T-cell (primary cell): ENCODE results near the gene UTP14C. TPM values are rescaled to one million over a fixed set of nuclear protein-coding genes. Genes with fewer than 3 reads are reported as not detected.
"Not testable (repeated sequence)": the region's sequence is repeated elsewhere in the genome, so short reads cannot be mapped to it uniquely, and the experiment has no call there.

ENCODE experiments used
- ATAC-seq, 4 experiments: fragments of 200-7000 bp in 3 of 4; fragments of 150-1000 bp in 1 of 4; cut with Tn5 transposase; replicated peaks in 1 of 4; 1 replicate in 3 of 4; 2 replicates in 1 of 4; pipeline ENCODE4 v1.10.0; 2021; ENCODE audit warnings: moderate library complexity in 3 of 4, mild to moderate bottlenecking in 2 of 4, moderate number of reproducible peaks in 1 of 4
- CTCF ChIA-PET, 2 donors: fragments of 300-600 bp; sonication (Branson Sonifier 250); formaldehyde crosslinking; loops; one replicate each; lab custom pipeline; 2022; ENCODE audit warnings: antibody characterized with exemption in 2 of 2; lab: Charles Lee
- POLR2A ChIA-PET, 2 donors: fragments of 300-600 bp; sonication (Branson Sonifier 250); formaldehyde crosslinking; loops; one replicate each; lab custom pipeline; 2022; ENCODE audit warnings: antibody characterized with exemption in 2 of 2; lab: Charles Lee
- DNase-seq, 35 experiments: peaks; one replicate each; pipeline versions ENCODE4 v3.0.0 to v3.0.0-alpha.2; 2013 to 2023
- H3K27ac ChIP-seq: one replicate; pipeline ENCODE4 v1.5.1; 2013; ENCODE audit warnings: low read length
- H3K27me3 ChIP-seq, 2 experiments: replicated peaks in 1 of 2; 1 replicate in 1 of 2; 2 replicates in 1 of 2; pipeline versions ENCODE4 v1.6.1 to v1.7.0; 2013; ENCODE audit warnings: low read length in 1 of 2, mixed read lengths in 1 of 2; ENCODE audit not compliant: control insufficient read depth in 2 of 2, insufficient read depth in 2 of 2; ENCODE audit errors: extremely low read depth in 1 of 2
- H3K36me3 ChIP-seq, 2 donors: 1 replicate in 1 of 2; 2 replicates in 1 of 2; pipeline versions ENCODE4 v1.6.1 to v1.7.0; 2013; ENCODE audit warnings: low read length in 1 of 2; ENCODE audit not compliant: control insufficient read depth in 2 of 2, insufficient read depth in 1 of 2; ENCODE audit errors: extremely low read depth in 1 of 2
- H3K4me1 ChIP-seq, 2 experiments: 1 replicate in 1 of 2; 2 replicates in 1 of 2; pipeline versions ENCODE4 v1.6.1 to v1.7.0; 2013; ENCODE audit warnings: low read length in 2 of 2, mixed read lengths in 1 of 2; ENCODE audit not compliant: insufficient read depth in 2 of 2, control insufficient read depth in 1 of 2; ENCODE audit errors: extremely low read depth in 1 of 2
- H3K4me3 ChIP-seq, 2 donors: 1 replicate in 1 of 2; 2 replicates in 1 of 2; pipeline versions ENCODE4 v1.5.1 to v1.7.0; 2013; ENCODE audit warnings: mild to moderate bottlenecking in 2 of 2, low read length in 1 of 2, moderate library complexity in 1 of 2; ENCODE audit not compliant: control insufficient read depth in 1 of 2; ENCODE audit errors: extremely low read depth in 1 of 2
- H3K9me3 ChIP-seq: 2 replicates; pipeline ENCODE4 v1.7.0; 2013
- H3K27ac Mint-ChIP-seq, 2 donors: one replicate each; pipeline ENCODE4 v1.8.0; 2020 to 2021; ENCODE audit warnings: mild to moderate bottlenecking in 2 of 2, mixed read lengths in 2 of 2
- H3K27me3 Mint-ChIP-seq, 2 donors: one replicate each; pipeline ENCODE4 v1.8.0; 2021 to 2022; ENCODE audit warnings: mixed read lengths in 2 of 2
- H3K36me3 Mint-ChIP-seq: one replicate; pipeline ENCODE4 v1.8.0; 2021; ENCODE audit warnings: mixed read lengths
- H3K4me1 Mint-ChIP-seq, 3 donors: one replicate each; pipeline ENCODE4 v1.8.0; 2020 to 2022; ENCODE audit warnings: mixed read lengths in 3 of 3, mild to moderate bottlenecking in 1 of 3
- H3K4me3 Mint-ChIP-seq, 3 donors: one replicate each; pipeline ENCODE4 v1.8.0; 2020 to 2022; ENCODE audit warnings: mild to moderate bottlenecking in 3 of 3, mixed read lengths in 3 of 3, moderate library complexity in 3 of 3
- H3K9me3 Mint-ChIP-seq, 3 donors: one replicate each; pipeline ENCODE4 v1.8.0; 2020 to 2022; ENCODE audit warnings: mixed read lengths in 3 of 3
- WGBS: methylation state at CpG from one replicate; pipeline ENCODE4 v1.1.5; 2013; ENCODE audit warnings: missing lambda C conversion rate; ENCODE audit not compliant: insufficient coverage; 5-methylcytosine and 5-hydroxymethylcytosine counted together
- total RNA-seq, 35 experiments: library from RNA in 6 of 35; stranded (reverse) in 6 of 35; fragments of 120-200 nt in 1 of 35; gene quantifications; one replicate each; pipeline versions ENCODE4 v1.2.1 to v1.2.4 and lab custom pipeline; 2013 to 2026

The UTP14C gene
- total RNA-seq, 5 donors from 2014 or later (not counting 1 experiment from before 2014, with no cell fraction given), result 4.3 to 13.0 (median 11.0) TPM

DNA sequence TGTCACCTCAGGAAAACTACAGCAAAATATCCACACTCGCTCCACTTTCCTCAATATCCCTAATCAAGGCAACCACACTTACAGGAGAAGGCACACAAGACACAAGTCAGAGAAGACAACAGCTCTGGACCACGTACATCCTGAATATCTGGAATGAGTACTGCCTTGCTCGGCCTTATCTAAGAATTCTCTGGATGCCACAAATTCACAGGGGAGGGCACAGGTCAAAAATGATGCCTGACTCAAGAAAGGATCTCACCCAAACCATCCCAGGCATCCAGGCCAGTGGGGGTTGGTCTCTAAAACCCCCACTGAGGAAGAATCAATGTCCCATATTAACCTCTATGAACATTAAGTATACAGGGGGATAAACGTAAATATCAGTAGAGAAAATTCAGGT lies 43.1 kb upstream of the UTP14C start:
- Histone ChIP-seq H3K27ac (no peak overlapping the region), H3K9me3 (no peaks in the 10 kb centered on the region), H3K36me3 (no peaks in the 10 kb centered on the region), H3K4me1 (no peaks in the 10 kb centered on the region), H3K27me3 (peaks cover 0 to 8% of the 10 kb centered on the region in 2 experiments), H3K4me3 (no peak overlapping the region)
- ATAC-seq, result no peak
- DNase-seq, result no peak
- Mint-ChIP-seq H3K4me1 (no peaks in the 10 kb centered on the region), H3K36me3 (no peaks in the 10 kb centered on the region), H3K27me3 (peaks cover 0 to 16% of the 10 kb centered on the region in 2 donors), H3K4me3 (no peak overlapping the region), H3K9me3 (peaks cover 0 to 5% (median 4%) of the 10 kb centered on the region in 3 donors), H3K27ac (no peak overlapping the region)
- CTCF ChIA-PET, result no interaction called here
- POLR2A ChIA-PET, result interaction anchor here in 1 of 2 donors (0.6 kb wide), 1 partner anchor 223 kb away, joined by 6 read pairs; no protein-coding TSS in a partner anchor
- 100% methylated on average over 3 of the region's 4 CpGs for WGBS

DNA sequence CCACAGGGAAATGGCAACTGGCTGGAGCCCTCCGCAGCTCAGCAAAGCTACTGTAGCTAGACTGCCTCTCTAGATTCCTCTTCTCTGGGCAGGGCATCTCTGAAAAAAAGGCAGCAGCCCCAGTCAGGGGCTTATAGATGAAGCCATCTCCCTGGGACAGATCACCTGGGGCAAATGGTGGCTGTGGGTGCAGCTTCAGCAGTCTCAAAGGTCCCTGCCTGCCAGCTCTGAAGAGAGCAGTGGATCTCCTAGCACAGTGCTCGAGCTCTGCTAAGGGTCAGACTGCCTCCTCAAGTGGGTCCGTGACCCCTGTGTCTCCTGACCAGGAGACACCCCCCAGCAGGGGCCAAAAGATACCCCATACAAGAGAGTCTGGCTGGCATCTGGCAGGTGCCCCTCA lies 41.2 kb upstream of the UTP14C start:
- CTCF ChIA-PET, H3K4me1 Mint-ChIP-seq, H3K4me3 Mint-ChIP-seq, H3K27ac Mint-ChIP-seq, POLR2A ChIA-PET, H3K9me3 ChIP-seq, DNase-seq, H3K4me1 ChIP-seq, H3K27me3 ChIP-seq, H3K36me3 ChIP-seq, ATAC-seq, H3K4me3 ChIP-seq, H3K36me3 Mint-ChIP-seq, H3K27ac ChIP-seq: not testable (repeated sequence)
- 87% methylated on average over 3 of the region's 3 CpGs for WGBS
- peaks cover 2 to 12% (median 4%) of the 10 kb centered on the region in 3 donors for H3K9me3 Mint-ChIP-seq
- H3K27me3 Mint-ChIP-seq, result peaks cover 4 to 17% of the 10 kb centered on the region in 2 donors

DNA sequence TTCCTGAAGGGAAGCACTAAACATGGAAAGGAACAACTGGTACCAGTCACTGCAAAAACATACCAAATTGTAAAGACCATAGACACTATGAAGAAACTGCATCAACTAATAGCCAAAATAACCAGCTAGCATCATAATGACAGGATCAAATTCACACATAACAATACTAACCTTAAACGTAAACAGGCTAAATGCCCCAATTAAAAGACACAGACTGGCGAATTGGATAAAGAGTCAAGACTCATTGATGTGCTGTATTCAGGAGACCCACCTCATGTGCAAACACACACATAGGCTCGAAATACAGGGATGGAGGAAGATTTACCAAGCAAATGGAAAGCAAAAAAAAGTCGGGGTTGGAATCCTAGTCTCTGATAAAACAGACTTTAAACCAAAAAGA lies 39.6 kb upstream of the UTP14C start:
- H3K4me1 Mint-ChIP-seq, H3K36me3 Mint-ChIP-seq, H3K9me3 ChIP-seq, POLR2A ChIA-PET, H3K27me3 ChIP-seq, CTCF ChIA-PET, ATAC-seq, H3K4me1 ChIP-seq, H3K27ac Mint-ChIP-seq, H3K36me3 ChIP-seq, H3K4me3 Mint-ChIP-seq, H3K27ac ChIP-seq, DNase-seq, H3K4me3 ChIP-seq: not testable (repeated sequence)
- 100% methylated on average over 1 of the region's 4 CpGs for WGBS
- Mint-ChIP-seq H3K27me3 (peaks cover 4 to 17% of the 10 kb centered on the region in 2 donors), H3K9me3 (peaks cover 2 to 12% (median 4%) of the 10 kb centered on the region in 3 donors)

DNA sequence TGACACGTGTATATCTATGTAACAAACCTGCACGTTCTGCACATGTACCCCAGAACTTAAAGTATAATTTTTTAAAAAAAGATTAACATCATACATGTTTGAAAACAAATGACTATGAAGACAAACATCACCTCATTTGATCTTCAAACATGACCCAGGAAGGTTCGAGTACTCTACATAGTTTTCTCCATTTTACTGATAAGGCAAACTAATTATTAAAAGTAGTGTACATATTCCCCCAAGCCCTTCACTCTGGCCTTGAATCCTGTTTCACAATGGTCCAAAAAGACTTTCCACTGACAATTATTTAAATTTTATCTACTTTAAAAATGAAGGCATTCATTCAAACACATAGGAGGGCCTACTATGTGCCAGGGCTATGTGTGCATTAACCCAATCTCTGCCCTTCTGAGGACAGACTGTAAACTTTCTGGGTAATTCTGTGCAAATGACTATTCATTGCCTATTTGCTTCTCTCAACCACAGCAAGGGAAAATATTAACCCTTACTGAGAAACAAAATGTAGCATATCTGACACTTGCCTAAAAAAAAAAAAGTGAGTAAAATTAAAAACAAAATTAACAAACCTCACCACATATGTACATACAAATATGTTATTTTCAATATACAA lies 35.4 kb upstream of the UTP14C start:
- Histone ChIP-seq H3K9me3 (no peaks in the 10 kb centered on the region), H3K4me3 (no peak overlapping the region), H3K36me3 (no peaks in the 10 kb centered on the region), H3K27me3 (peaks cover 0 to 5% of the 10 kb centered on the region in 2 experiments), H3K4me1 (no peaks in the 10 kb centered on the region), H3K27ac (no peak overlapping the region)
- DNase-seq (no peak), ATAC-seq (no peak)
- H3K4me1 Mint-ChIP-seq, result no peaks in the 10 kb centered on the region
- no CpG with 5 or more reads among the region's 3 CpGs for WGBS
- no peak overlapping the region for H3K4me3 Mint-ChIP-seq
- H3K27ac Mint-ChIP-seq, result no peak overlapping the region
- H3K9me3 Mint-ChIP-seq, result peaks cover 2 to 10% (median 2%) of the 10 kb centered on the region in 3 donors
- ChIA-PET CTCF (interaction anchor here in 1 of 2 donors (0.6 kb wide), 2 partner anchors 42 to 775 kb away, joined by 3 to 4 read pairs; no protein-coding TSS in a partner anchor), POLR2A (no interaction called here)
- no peaks in the 10 kb centered on the region for H3K36me3 Mint-ChIP-seq
- peaks cover 4 to 8% of the 10 kb centered on the region in 2 donors for H3K27me3 Mint-ChIP-seq

DNA sequence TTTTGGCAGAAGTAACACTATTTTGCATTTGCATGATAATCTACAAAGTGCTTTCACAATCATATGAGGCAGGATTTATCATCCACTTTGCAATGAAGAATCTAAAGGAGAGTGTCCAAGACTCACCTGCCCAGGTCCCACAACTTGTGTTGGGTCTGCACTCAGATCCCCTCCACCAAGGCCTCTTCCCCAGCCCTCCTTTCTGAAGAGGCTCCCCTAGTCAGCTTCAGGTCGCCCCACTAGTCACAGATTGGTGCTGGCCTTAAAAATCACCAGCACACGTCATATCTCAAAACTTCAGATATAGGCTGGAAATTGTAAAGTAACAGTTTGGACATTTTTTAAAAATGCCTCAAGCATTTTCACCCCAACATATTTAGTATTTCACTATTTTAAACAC lies 30.8 kb upstream of the UTP14C start:
- CTCF ChIA-PET, result no interaction called here
- DNase-seq, result no peak
- Histone ChIP-seq H3K36me3 (no peaks in the 10 kb centered on the region), H3K4me1 (no peaks in the 10 kb centered on the region), H3K27ac (no peak overlapping the region), H3K9me3 (no peaks in the 10 kb centered on the region), H3K27me3 (peaks cover 0 to 17% of the 10 kb centered on the region in 2 experiments), H3K4me3 (no peak overlapping the region)
- no peaks in the 10 kb centered on the region for H3K36me3 Mint-ChIP-seq
- H3K27me3 Mint-ChIP-seq, result peaks cover 7 to 9% of the 10 kb centered on the region in 2 donors
- H3K4me1 Mint-ChIP-seq, result peaks cover 0 to 6% (median 0%) of the 10 kb centered on the region in 3 donors
- WGBS, result no CpG with 5 or more reads among the region's 2 CpGs
- H3K27ac Mint-ChIP-seq, result no peak overlapping the region
- H3K4me3 Mint-ChIP-seq, result no peak overlapping the region
- POLR2A ChIA-PET, result no interaction called here
- no peaks in the 10 kb centered on the region for H3K9me3 Mint-ChIP-seq
- no peak for ATAC-seq

DNA sequence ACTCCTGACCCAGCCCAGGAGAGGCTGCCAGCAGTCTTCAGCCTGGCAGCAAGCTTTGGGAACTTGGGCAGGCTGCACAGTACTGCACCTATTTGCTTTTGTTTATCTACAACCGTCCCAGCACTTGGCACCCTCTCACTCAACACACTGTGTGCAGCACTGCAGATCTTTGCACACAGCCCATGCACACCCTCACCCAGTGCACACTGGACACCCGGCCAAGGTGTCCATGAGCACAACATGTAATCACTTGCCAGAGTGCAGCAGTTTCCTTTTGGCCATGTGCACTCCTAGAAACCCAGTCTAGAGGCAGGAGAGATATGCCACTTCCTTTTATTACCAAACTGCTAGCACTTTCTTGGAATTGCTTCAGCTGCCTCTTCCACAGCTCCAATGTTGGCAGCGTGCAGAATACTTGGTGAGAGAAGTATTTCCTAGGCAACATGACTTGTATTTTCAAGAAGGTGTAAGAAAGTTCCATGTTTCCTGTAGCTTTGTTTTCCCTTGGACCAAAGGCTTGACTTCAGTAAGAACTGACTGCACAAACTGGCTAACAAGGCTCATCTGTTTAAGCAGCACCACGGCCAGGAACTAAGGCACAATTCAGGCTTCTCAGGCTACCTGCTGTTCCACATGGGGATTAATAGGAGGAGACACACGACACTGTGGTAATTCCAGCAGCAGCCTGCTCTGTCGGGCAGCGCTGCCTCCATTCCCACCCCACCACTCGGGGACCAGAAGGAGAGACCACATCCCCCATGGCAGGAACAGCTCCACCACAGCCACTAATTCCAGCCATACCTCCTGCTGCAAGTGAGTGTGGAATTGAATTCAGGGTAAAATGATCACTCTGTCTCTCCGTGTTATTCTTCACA lies 28.6 kb upstream of the UTP14C start:
- Mint-ChIP-seq H3K9me3 (no peaks in the 10 kb centered on the region), H3K4me1 (peaks cover 0 to 6% (median 0%) of the 10 kb centered on the region in 3 donors), H3K27ac (no peak overlapping the region), H3K4me3 (no peak overlapping the region), H3K36me3 (no peaks in the 10 kb centered on the region), H3K27me3 (peaks cover 12 to 20% of the 10 kb centered on the region in 2 donors)
- ChIA-PET POLR2A (no interaction called here), CTCF (no interaction called here)
- H3K4me1 ChIP-seq, result no peaks in the 10 kb centered on the region
- H3K9me3 ChIP-seq, result no peaks in the 10 kb centered on the region
- no peak overlapping the region for H3K27ac ChIP-seq
- peaks cover 0 to 23% of the 10 kb centered on the region in 2 experiments for H3K27me3 ChIP-seq
- DNase-seq, result no peak
- no peaks in the 10 kb centered on the region for H3K36me3 ChIP-seq
- ATAC-seq, result no peak
- 58% methylated on average over 5 of the region's 9 CpGs for WGBS
- H3K4me3 ChIP-seq, result no peak overlapping the region
